Retinal pigment epithelial cell (primary cell): Measurements from ENCODE around the gene DPEP3.
"Not testable (repeated sequence)": the region's sequence is repeated elsewhere in the genome, so short reads cannot be mapped to it uniquely, and the experiment has no call there.

ENCODE experiments used
- DNase-seq: peaks from one replicate; pipeline ENCODE4 v3.0.0-alpha.2; 2010; ENCODE audit warnings: low read depth
- H3K4me3 ChIP-seq: 2 replicates; pipeline ENCODE4 v1.5.1; 2011; ENCODE audit warnings: mild to moderate bottlenecking, low read length, control low read depth, moderate library complexity
- TF ChIP-seq, protein P1 (sequence below): conservative IDR thresholded peaks from 2 replicates; pipeline ENCODE4 v1.5.1; 2011; ENCODE audit warnings: low read depth, low read length, control low read depth, inconsistent platforms

Gene DPEP3

DNA sequence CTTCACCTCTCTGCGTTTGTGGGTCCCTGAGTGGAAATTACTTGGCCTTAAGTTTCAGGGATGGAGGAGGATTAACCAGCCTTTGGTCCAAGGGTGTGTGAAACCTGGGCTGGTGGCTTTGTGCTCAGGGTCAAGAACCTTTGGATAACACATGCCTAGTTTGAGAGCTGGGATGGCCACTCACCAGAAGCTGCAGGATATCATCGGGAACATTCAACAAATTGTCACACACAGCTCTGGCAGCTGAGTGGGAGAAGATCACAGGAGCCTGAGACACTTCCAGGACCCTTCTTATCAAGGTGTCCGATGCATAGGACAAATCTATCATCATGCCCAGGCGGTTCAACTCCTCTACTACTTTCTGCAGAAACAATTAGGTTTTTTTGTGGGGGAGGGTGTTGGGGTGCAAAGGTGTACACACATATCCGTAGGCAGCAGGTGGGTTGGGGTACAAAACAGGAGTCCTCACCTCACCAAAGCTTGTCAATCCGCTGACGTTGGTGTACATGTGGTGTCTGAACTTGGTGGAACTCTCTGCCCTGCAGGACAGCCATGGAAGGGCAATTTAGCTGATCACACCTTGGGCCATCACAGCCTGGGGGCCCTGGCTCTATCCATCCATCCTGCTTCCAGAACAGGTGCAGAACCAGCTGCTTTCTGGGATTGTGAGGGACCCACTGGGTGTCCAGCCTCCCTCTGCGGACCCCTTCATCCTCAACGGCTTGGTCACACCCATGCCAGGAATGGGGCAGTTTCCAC is 2.7 kb downstream of the DPEP3 start:
- DNase-seq: no peak
- no peak overlapping the region for H3K4me3 ChIP-seq
- TF ChIP-seq, protein P1, sequence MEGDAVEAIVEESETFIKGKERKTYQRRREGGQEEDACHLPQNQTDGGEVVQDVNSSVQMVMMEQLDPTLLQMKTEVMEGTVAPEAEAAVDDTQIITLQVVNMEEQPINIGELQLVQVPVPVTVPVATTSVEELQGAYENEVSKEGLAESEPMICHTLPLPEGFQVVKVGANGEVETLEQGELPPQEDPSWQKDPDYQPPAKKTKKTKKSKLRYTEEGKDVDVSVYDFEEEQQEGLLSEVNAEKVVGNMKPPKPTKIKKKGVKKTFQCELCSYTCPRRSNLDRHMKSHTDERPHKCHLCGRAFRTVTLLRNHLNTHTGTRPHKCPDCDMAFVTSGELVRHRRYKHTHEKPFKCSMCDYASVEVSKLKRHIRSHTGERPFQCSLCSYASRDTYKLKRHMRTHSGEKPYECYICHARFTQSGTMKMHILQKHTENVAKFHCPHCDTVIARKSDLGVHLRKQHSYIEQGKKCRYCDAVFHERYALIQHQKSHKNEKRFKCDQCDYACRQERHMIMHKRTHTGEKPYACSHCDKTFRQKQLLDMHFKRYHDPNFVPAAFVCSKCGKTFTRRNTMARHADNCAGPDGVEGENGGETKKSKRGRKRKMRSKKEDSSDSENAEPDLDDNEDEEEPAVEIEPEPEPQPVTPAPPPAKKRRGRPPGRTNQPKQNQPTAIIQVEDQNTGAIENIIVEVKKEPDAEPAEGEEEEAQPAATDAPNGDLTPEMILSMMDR: no peak

DNA sequence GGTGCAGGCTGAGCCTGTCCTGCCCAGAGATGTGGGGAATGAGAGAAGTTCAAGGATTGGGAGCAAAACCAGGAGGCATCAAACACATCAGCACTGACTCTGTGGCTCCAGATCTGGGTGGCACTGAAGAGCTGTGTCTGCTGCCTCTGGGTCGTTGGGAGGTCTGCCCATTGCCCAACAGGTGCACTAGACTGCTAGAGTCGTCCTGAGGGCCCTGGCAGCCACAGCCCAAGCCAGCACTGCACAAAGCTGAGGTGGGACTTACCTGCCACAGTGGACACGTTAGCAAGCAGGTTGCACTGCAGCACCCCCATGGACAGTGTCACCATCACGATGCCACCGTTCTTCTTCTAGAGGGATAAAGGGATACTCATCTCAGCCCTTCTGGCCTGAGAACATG is 3.3 kb downstream of the DPEP3 start:
- H3K4me3 ChIP-seq: no peak overlapping the region

GRCh38 chr16:67976205-67976604 is 4.1 kb downstream of the DPEP3 start:
- TF ChIP-seq, protein P1: no peak
- no peak overlapping the region for H3K4me3 ChIP-seq
- DNase-seq: no peak

More for the DNA sequence above, 3.3 kb downstream of the DPEP3 start:
- no peak for DNase-seq
- TF ChIP-seq, protein P1: no peak

- no peak overlapping the region for H3K4me3 ChIP-seq
- no peak for DNase-seq
- TF ChIP-seq, protein P1: no peak
Observed at GRCh38 chr16:67975321-67976105, 4.8 kb downstream of the DPEP3 start.

DNA sequence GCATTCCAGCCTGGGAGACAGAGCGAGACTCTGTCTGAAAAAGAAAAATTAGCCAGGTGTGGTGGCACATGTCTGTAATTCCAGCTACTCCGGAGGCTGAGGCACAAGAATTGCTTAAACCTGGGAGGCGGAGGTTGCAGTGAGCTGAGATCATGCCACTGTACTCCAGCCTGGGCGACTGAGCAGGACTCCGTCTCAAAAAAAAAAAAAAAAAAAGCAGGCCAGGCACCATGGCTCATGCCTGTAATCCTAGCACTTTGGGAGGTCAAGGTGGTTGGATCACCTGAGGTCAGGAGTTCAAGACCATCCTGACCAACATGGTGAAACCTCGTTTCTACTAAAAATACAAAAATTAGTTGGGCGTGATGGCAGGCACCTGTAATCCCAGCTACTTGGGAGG is 8.0 kb downstream of the DPEP3 start:
- H3K4me3 ChIP-seq, DNase-seq: not testable (repeated sequence)

DNA sequence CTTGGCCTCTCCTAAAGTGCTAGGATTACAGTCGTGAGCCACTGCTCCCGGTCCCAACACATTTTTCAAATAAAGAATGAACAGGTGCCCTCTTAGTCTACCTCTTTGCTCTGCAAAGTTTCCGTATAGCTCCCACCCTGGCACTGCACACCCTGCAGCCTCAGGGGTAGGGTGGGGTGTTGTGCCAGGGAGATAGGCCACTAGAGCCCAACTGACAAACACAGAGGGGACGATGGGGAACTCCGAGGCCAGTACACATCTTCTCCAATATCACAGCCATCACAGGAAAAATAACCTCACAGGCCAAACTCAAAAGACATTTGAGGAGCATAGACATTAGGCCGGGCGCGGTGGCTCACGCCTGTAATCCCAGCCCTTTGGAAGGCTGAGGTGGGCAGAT is 9.2 kb downstream of the DPEP3 start:
- TF ChIP-seq, protein P1: no peak
- DNase-seq: no peak
- no peak overlapping the region for H3K4me3 ChIP-seq

GRCh38 chr16:67969254-67970039 is 10.9 kb downstream of the DPEP3 start:
- no peak for DNase-seq
- peak overlapping the region; percentile 91 for H3K4me3 ChIP-seq
- TF ChIP-seq, protein P1: no peak
